ENCODE measurements around the gene RSRC2.
"Not testable (repeated sequence)": the region's sequence is repeated elsewhere in the genome, so short reads cannot be mapped to it uniquely, and the experiment has no call there.

RSRC2 gene

DNA sequence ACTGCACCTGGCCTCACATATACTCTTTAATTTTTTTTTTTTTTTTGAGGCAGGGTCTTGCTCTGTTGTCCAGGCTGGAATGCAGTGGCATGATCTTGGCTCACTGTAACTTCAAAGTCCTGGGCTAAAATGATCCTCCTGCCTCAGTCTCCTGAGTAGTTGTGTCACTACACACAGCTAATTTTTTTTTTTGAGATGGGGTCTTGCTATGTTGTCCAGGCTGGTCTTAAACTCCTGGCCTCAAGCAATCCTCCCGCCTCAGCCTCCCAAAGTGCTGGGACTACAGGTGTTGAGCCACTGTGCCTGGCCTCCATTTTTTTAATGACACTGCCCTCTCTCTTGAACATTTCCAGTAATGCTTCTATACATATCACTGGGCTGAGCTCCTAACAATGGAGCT is 42.4 kb downstream of the RSRC2 start:
- not testable (repeated sequence) for DNase-seq

DNA sequence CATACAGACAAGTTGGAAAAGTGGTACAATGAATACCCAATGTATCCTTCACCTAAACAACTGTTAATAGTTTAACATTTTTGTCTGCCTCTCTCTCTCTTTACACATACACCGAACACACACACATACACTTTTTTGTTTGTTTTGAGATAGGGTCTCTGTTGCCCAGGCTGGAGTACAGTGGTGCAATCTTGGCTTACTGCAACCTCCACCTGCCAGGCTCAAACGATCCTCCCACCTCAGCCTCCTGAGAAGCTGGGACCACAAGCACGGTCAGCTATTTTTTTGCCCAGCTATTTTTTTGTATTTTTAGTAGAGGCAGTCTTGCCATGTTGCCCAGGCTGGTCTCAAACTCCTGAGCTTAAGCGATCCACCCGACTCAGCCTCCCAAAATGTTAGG is 42.8 kb downstream of the RSRC2 start:
- DNase-seq: no peak

DNA sequence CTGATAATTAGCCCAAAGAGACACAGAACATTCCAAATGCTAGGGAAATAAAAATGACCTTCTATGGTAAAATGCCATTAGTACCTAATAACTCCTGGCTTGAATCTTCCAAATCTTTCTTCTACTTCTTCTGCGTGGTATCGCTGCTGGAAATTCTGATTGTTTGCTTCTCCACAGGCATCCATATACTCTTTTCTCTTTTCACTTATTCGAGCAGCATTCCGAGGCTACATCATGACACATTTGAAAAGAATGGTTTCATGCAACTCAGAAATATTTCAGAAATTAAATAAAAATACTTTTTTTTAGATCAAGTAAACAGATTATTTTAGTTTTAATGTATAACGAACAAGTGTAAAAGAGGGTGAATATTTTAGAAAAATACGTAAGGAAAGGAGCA is 44.9 kb downstream of the RSRC2 start:
- no peak for DNase-seq

DNA sequence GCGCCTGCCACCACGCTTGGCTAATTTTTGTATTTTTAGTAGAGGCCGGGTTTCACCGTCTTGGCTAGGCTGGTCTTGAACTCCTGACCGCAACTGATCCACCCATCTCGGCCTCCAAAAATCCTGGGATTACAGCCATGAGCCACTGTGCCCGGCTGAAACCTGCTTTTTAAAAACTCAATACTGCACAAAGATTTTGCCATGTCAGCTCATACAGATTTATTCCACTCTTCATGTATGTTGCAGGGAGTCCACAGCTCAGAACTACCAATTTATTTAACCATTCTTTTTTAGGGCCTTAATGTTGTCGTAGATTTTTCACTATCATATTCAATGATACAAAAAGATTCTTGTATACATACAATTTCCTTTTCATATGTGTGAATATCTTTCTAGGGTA is 46.0 kb downstream of the RSRC2 start:
- DNase-seq: no peak

DNA sequence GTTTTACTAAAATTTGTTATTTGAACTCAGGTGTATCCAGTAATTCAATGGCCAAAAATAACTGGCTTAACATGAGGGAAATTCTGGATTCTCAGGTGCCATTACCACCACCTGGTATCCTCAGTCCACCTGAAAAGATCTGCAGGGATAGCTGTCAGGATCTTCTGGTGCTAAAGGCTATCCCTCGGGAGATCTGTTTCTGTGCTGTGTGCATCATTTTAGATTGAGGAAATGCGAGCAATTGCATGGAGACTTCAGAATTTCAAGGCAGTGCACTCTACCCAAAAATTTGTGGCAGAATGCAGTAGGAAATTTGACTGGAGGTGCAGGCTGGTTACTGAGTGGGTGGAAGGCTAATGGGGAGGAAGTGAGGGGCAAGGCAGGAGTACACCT is 52.4 kb downstream of the RSRC2 start:
- no peak for DNase-seq

DNA sequence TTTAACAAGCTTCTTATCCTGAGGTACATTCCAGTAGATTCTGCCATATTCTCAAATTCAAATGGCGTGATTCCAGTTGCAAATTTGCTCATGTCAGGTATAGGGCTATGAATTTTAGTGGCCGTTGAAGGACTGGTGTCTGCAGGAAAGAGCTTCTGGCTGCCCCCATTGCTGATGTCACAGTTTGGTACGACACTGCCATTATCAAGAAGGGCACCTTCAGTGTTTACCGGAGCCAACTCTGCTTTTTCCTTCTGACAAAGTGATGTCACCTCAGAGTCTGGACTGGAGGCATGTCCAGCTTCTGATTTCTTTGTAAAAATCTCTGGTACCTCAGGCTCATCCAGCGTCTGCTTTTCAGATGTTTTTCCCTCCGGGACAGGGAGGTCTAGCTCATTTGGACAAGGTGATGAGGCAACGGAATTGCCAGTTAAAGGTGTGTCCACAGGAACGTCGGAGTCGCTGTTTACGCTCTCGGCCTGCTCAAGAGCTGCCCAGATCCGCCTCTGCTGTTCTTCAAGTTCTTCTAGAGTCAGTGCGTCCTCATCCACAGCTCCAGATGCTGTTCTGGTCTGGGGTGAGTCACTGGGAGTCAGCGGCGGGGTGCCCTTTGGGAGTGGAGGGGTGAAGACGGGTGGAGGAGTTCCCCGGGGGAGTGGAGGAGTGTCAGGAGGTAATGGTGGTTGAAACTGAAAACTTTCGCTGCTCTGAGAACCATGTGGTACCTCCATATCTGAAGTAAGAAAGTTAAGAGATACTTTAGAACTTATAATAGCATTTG is 53.0 kb downstream of the RSRC2 start:
- no peak for DNase-seq

DNA sequence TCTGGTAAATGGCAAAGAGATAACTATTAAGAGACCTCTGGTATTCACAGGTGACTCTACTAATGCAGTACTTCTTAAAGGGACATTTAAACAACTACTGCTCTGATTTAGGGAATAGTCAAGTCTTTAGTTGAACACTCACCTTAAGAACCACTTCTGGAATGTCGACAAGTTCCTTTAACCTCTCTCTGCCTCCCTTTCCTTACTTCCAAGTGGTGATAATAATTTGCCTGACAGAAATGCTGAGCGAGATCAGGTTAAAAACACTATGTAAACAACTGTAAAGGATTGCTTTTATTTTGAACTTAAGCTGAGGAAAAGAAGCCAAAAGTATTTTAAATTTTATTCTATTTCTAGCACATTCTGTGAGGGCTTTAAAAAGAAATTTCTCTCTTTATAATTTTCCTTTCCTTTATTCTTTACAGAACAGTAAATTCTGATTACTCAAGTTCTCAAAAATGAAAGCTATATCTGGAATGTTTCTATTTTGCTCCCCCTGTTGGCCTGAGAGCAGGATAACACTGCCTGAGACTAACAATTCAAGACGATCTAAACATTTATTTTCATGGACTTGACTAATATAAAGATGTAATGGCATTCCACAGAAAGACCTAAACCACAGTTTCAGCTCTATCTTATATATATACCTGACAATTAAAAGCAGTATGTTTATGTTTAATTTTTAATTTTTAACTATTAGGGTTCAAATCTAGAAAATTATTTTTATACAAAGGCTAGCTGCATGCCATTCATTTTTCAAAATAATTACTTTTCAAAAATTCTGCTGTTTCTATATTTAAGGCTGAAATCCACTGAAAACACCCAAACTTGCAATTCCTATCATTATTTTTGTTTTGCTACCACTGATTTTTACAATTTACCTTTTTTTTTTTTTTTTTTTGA is 55.2 kb downstream of the RSRC2 start:
- no peak for DNase-seq

DNA sequence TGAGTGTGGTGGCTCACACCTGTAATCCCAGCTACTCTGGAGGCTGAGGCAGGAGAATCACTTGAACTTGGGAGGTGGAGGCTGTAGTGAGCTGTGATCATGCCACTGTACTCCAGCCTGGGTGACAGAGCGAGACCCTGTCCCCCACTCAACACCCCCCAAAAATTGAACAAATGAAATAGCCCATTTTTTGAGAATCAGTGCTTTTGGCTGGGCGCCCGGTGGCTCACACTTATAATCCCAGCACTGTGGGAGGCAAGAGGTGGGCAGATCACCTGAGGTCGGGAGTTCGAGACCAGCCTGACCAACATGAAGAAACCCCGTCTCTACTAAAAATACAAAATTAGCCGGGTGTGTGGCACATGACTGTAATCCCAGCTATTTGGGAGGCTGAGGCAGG is 56.2 kb downstream of the RSRC2 start:
- not testable (repeated sequence) for DNase-seq

DNA sequence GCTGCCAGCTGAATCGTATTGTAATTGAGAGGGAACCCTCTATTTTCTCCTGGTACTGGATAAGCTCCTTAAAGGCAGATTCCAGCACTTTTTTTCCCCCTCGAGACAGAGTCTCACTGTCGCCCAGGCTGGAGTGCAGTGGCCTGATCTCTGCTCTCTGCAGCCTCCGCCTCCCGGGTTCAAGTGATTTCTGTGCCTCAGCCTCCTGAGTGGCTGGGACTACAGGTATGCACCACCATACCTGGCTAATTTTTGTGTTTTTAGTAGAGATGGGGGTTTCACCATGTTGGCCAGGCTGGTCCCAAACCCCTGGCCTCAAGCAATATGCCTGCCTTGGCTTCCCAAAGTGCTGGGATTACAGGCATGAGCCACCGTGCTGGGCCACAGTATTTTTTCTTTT is 56.9 kb downstream of the RSRC2 start:
- not testable (repeated sequence) for DNase-seq

DNA sequence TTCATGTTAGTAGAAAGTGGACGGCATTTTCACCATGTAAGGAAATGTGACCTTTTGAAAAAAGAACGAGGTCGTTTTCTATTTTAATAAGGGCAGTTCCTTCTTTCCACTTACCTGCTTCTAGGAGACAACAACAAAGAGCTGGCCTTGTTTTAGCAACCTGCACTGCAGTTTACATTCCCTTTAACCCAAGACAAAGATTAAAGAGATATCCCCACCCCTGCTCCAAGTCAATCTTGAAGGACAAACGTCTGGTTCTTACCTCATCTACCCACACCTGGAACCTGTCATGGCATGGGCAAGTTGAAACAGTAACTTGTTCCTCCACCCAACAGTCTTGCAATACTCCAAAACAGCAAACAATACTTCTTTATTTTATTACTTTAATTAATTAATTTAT is 58.8 kb downstream of the RSRC2 start:
- DNase-seq: no peak

DNA sequence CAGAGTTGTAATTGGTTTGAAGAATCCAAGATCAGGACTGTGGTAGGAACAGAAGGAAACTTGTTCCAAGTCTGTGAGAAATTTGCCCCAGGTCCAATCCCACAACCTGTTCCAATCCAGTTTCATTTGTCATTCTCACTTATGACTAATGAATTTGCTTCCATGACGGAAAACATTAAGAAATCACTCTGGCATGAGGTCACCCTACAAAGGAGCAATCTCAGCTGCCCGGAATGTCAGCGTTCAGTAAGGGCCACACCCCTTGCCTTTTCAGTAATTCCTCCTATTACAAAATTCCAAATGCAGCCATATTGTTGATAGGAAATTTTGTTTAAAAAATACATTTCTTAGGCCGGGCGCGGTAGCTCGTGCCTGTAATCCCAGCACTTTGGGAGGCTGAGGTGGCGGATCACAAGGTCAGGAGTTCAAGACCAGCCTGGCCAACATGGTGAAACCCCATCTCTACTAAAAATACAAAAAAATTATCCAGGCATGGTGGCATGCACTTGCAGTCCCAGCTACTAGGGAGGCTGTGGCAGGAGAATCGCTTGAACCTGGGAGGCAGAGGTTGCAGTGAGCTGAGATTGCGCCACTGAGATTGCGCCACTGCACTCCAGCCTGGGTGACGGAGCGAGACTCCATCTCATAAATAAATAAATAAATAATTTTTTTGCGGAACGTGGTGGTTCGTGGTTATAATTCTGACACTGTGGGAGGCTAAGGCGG is 62.3 kb downstream of the RSRC2 start:
- not testable (repeated sequence) for DNase-seq

DNA sequence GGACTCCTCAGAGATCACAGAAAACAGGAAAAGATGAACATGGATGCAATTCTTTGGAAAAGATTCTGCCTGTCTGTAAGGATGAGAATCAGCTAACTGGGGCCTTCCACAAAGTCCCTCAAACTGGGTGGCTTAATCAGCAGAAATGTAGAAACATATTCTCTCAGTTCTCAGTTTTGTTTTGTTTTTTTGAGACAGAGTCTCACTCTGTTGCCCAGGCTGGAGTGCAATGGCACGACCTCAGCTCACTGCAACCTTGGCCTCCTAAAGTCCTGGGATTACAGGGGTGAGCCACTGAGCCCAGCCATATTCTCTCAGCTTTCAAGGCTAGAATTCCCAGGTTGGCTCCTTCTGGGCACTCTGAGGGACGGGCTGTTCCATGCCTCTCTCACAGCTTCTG is 66.1 kb downstream of the RSRC2 start:
- DNase-seq: no peak

DNA sequence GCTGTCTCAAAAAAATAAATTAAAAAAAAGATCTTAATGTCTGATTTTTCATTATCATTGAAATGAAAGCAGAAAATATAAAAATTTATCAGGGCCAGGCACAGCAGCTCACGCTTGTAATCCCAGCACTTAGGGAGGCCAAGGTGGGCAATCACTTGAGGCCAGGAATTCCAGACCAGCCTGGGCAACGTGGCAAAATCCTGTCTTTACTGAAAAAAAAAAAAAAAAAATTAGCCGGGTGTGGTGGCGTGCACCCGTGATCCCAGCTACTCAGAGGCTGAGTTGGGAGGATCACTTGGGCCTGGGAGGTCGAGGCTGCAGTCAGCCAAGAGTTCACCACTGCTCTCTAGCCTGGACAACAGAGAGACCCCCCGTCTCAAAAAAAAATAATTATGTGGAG is 66.7 kb downstream of the RSRC2 start:
- DNase-seq: no peak

DNA sequence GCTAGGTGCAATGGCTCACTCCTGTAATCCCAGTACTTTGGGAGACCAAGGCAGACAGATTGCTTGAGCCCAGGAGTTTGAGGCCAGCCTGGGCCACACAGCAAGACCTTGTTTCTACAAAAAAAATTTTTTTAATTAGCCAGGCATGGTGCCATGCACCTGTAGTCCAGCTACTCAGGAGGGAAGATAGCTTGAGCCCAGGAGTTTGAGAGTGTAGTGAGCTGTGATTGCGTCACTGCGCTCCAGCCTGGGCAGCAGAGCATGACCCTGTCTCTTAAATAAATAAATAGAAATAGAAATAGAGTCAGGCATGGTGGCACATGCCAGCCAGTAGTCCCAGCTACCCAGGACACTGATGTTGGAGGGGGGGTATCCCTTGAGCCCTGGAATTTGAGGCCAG is 67.5 kb downstream of the RSRC2 start:
- no peak for DNase-seq

DNA sequence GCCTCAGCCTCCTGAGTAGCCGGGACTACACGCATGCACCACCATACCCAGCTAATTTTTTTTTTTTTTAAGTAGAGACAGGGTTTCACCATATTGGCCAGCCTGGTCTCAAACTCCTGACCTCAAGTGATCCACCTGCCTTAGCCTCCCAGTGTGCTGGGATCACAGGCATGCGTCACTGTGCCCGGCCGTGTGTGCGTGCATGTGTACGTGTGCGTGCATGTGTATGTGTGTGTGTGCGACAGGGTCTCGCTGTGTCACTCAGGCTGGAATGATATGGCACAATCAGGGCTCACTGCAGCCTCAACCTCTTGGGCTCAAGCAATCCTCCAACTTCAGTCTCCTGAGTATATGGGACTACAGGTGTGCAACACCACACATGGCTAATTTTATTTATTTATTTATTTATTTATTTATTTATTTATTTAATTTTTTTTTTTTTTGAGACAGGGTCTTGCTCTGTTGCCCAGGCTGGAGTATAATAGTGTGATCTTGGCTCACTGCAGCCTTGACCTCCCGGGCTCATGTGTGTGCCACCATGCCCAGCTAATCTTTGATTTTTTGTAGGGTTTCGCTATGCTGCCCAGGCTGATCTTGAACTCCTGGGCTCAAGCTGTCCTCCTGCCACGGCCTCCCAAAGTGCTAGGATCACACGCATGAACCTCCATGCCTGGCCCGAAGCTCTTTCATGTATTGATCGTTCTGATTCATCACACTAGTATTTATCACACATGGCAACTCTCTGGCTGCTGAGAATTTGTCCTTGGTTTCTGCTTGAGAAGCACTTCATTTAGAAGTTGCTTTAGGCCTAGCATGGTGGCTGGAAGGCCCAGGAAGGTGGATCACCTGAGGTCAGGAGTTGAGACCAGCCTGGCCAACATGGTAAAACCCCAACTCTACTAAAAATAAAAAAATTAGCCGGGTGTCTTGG is 68.4 kb downstream of the RSRC2 start:
- DNase-seq: no peak

DNA sequence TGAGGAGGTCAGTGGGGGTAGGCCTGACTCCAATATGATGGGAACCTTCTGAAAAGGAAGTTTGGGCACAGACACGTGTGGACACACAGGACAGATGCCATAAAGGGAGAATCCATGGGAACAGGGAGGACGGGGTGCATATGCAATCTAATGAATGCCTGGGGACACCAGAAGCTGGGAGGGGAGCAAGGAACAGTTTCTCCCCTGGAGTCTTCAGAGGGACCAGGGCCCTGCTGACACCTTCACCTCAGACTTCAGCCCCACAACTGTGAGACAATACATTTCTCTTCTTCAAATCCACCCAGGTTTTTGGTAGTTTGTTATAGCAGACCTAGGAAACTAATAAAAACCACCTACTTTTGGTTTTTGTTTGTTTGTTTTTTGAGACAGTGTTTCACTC is 69.1 kb downstream of the RSRC2 start:
- no peak for DNase-seq

DNA sequence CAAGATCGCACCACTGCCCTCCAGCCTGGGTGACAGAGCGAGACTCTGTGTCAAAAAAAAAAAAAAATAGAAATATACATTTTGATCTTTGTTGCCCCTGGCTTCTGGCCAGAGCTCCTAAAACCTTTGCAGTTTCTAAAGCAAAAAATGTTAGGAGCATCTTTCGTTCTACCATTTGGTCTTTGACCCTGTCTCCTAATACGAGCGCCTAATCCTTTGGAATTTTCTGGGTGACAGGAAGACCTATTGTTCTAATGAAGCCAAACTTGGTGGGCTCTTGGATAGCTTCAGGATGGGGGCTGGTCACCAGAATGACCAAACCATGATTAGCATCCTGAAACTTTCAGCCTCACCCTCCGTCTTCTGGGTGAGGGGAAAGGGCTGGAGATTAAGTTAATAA is 72.0 kb downstream of the RSRC2 start:
- DNase-seq: no peak

DNA sequence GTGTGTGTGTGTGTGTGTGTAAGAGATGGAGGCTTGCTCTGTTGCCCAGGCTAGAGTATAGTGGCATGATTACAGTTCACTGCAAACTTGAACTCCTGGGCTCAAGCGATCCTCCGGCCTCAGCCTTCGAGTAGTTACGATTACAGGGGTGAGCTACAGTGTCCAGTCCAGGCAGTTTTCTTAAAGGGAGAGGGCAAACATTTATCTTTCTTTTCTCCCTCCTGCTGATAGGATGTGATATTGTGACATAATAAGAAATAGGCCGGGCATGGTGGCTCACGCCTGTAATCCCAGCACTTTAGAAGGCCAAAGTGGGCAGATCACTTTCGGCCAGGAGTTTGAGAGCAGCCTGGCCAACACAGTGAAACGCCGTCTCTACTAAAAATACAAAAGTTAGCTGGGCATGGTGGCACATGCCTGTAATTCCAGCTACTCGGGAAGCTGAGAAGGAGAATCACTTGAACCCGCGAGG is 72.5 kb downstream of the RSRC2 start:
- DNase-seq: no peak
